GM12873 (cell line): ENCODE data around the gene KRT79.

ENCODE experiments used
- CTCF ChIP-seq: IDR thresholded peaks from 2 replicates; pipeline ENCODE4 v1.5.1; 2012; ENCODE audit warnings: low read depth, mild to moderate bottlenecking, moderate library complexity, low read length, control low read depth; ENCODE audit not compliant: insufficient read depth; ENCODE audit errors: missing control alignments

KRT79 gene

GRCh38 chr12:52839436-52840105 is 5.5 kb upstream of the KRT79 start:
- no peak for TF ChIP-seq CTCF

- no peak for TF ChIP-seq CTCF
These were observed 4.7 kb upstream of the KRT79 start for GRCh38 chr12:52838609-52839435.

GRCh38 chr12:52837781-52838608 is 3.9 kb upstream of the KRT79 start:
- no peak for TF ChIP-seq CTCF

- no peak for TF ChIP-seq CTCF
These were observed 3.3 kb upstream of the KRT79 start for GRCh38 chr12:52837413-52837741.

- no peak for TF ChIP-seq CTCF
These were observed 2.6 kb upstream of the KRT79 start for GRCh38 chr12:52836491-52837412.

- no peak for TF ChIP-seq CTCF
These were observed 1.9 kb upstream of the KRT79 start for GRCh38 chr12:52836042-52836466.
